GM23248 (cell line): ENCODE measurements around the gene PPP1CC.

ENCODE experiments used
- EZH2 ChIP-seq: fragments of 200-600 bp; sonication (generic); IDR thresholded peaks from 2 replicates; pipeline ENCODE4 v1.6.1; 2018; ENCODE audit warnings: antibody characterized with exemption, mild to moderate bottlenecking; ENCODE audit not compliant: insufficient read depth, poor library complexity, severe bottlenecking
- EZH2phosphoT487 ChIP-seq: fragments of 200-600 bp; sonication (generic); IDR thresholded peaks from 2 replicates; pipeline ENCODE4 v1.6.1; 2018; ENCODE audit warnings: antibody characterized with exemption, moderate library complexity, mild to moderate bottlenecking, low read depth; ENCODE audit not compliant: insufficient read depth

GRCh38 chr12:110705309-110705708 lies 37.4 kb downstream of the PPP1CC start:
- no peak for TF ChIP-seq EZH2
- TF ChIP-seq EZH2phosphoT487 = no peak
